ENCODE measurements around the gene ZNF317.

ZNF317 gene

GRCh38 chr19:9140159-9140874 is at the start of gene ZNF317:
TSS of gene ZNF317 (plus strand) at chr19:9140397. CDS start at chr19:9156017, 15,620 bp downstream.
- peak; percentile 94 for DNase-seq

- DNase-seq = no peak
Measured at GRCh38 chr19:9107375-9107774, 32.8 kb upstream of the ZNF317 start, which contains the start of gene OR7G2. TSS of gene OR7G2 (minus strand) at chr19:9107475. CDS start at chr19:9103243, 4,232 bp downstream.

- no peak for DNase-seq
Measured at GRCh38 chr19:9109959-9110358, 30.2 kb upstream of the ZNF317 start.

- no peak for DNase-seq
Measured at GRCh38 chr19:9115307-9115813, 24.8 kb upstream of the ZNF317 start, which contains the start of gene OR7G1. TSS of gene OR7G1 (minus strand) at chr19:9115763. CDS start at chr19:9115763, 0 bp downstream.

- DNase-seq = no peak
Measured at GRCh38 chr19:9116547-9116946, 23.6 kb upstream of the ZNF317 start.

GRCh38 chr19:9126900-9127405 is 13.2 kb upstream of the ZNF317 start, which contains the start of gene OR7G3:
TSS of gene OR7G3 (minus strand) at chr19:9126950. CDS start at chr19:9126950, 0 bp downstream.
- no peak for DNase-seq

GRCh38 chr19:9128171-9128570 is 12.0 kb upstream of the ZNF317 start:
- peak; percentile 71 for DNase-seq

- no peak for DNase-seq
Measured at GRCh38 chr19:9130965-9131364, 9.2 kb upstream of the ZNF317 start.

- peak; percentile 14 for DNase-seq
Measured at GRCh38 chr19:9132422-9132821, 7.8 kb upstream of the ZNF317 start.

- DNase-seq = no peak
Measured at GRCh38 chr19:9139609-9140158, 513 bp upstream of the ZNF317 start.

GRCh38 chr19:9144920-9145319 is 4.7 kb downstream of the ZNF317 start:
- no peak for DNase-seq

- DNase-seq = no peak
Measured at GRCh38 chr19:9146882-9147281, 6.7 kb downstream of the ZNF317 start.

GRCh38 chr19:9148697-9149096 is 8.5 kb downstream of the ZNF317 start:
- no peak for DNase-seq

- DNase-seq = no peak
Measured at GRCh38 chr19:9149997-9150396, 9.8 kb downstream of the ZNF317 start.

GRCh38 chr19:9150650-9151049 is 10.5 kb downstream of the ZNF317 start:
- DNase-seq = no peak

- no peak for DNase-seq
Measured at GRCh38 chr19:9151367-9151766, 11.2 kb downstream of the ZNF317 start.

- DNase-seq = no peak
Measured at GRCh38 chr19:9155591-9155990, 15.4 kb downstream of the ZNF317 start.

GRCh38 chr19:9156304-9156703 is 16.1 kb downstream of the ZNF317 start:
- DNase-seq = no peak

GRCh38 chr19:9159891-9160290 is 19.7 kb downstream of the ZNF317 start:
- no peak for DNase-seq

- DNase-seq = no peak
Measured at GRCh38 chr19:9161427-9161826, 21.2 kb downstream of the ZNF317 start.

- DNase-seq = peak; percentile 37
Measured at GRCh38 chr19:9165261-9165660, 25.1 kb downstream of the ZNF317 start.

GRCh38 chr19:9166846-9167245 is 26.6 kb downstream of the ZNF317 start:
- DNase-seq = no peak

- DNase-seq = no peak
Measured at GRCh38 chr19:9171393-9171991, 31.3 kb downstream of the ZNF317 start.

GRCh38 chr19:9175326-9175725 is 35.1 kb downstream of the ZNF317 start:
- no peak for DNase-seq
